NCI-H748 (cell line): Measurements from ENCODE around the gene ZPLD1.

Experiments
- DNase-seq: peaks from one replicate; lab custom pipeline; 2025; ENCODE audit not compliant: unreplicated experiment; lab: John Stamatoyannopoulos, UW

ZPLD1 gene

GRCh38 chr3:102525624-102526023 is 90.8 kb downstream of the ZPLD1 start:
- DNase-seq, result no peak

DNA sequence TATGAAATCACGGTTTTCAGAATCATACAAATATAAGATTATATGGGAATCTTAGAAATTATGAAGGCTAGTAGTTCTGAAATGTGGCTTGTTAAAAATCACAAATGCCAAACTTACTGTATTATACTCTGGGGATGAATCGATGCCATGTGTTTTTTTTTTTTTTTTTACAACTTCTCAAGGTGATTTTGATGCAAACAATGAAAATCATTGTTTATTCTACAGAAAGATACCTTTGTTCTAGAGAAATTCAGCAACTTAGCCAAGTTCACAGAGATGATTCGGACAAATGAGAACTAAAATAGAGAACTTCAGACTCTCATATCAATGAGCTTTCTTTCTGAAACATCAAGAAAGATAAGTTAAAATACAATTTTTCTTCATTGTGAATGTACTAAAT is 92.0 kb downstream of the ZPLD1 start:
- no peak for DNase-seq

DNA sequence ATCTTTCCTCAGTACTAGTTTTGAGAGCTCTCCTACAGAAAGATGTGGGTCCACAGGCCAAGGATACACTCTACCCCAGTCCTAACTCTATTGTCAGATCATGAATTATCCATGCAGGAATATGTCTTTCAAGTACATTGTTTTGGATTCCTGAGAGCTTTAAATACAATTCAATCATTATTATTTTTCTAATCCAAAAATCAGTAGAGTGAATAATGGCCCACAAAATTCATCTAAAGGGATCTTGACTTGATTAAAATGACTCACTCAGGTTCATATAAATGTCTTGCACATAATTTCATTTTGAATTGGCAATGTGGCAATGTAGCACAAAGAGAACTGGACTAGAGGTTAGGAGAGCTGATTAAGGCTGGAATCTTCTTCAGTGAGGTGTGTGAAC is 93.9 kb downstream of the ZPLD1 start:
- no peak for DNase-seq
